Eye (tissue), 1 donor: Measurements from ENCODE around the gene ZNF227.
A peak's percentile ranks its signal among the peaks of the same experiment; 100 is the strongest.
"Not testable (repeated sequence)": the region's sequence is repeated elsewhere in the genome, so short reads cannot be mapped to it uniquely, and the experiment has no call there.

Experiments used
- DNase-seq: peaks from one replicate; pipeline ENCODE4 v3.0.0-alpha.2; 2015

Gene ZNF227

DNA sequence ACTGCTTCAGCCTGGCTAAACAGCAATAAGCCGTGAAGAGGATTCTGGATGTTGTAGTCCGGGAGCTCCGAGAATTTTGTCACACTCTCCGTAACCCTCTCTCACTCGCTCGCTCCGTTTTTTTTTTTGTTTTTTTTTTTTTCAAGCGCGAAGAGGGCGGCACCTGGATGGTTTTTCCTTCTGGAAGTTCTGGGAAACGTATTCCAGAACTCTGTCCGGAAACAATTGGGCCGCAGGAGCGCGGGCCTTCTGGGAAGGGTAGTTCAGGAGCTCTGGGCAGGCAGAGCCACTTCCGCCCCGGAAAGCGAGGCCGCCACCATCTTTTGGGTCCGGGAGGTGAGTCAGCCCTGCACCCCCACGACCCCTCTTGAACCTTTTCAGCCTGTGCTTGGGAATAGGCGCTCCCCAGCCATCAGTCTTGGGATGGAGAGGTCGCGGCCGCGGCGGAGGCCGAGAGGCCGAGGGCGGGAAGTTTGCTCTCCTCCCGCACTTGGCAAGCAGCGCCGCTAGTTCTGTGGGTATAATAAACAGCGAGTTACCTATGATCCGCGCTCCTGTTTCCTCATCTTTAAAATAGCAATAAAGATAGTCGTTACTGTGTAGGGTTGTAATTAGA, at the start of gene ZNF227:
Gene ZNF227 (plus strand): TSS at position 283 of the 616 bp plus-strand sequence. CDS start 5,261 bp downstream, outside the sequence.
- peak; percentile 97 for DNase-seq

DNA sequence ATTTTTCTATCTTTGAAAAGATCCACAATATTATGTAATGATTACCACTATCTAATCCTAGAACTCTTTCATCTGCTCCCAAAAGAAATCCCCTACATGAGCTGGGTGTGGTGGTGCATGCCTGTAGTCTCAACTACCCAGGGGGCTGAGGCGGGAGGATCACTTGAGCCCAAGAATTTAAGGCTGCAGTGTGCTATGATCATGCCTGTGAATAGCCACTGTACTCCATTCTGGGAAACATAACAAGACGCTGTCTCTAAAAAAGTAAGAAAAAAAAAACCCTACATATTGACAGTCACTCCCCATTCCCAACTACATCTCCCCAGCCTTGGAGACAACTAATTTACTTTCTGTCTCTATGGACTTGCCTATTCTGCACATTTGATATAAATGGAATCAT, 48.5 kb upstream of the ZNF227 start:
- no peak for DNase-seq

DNA sequence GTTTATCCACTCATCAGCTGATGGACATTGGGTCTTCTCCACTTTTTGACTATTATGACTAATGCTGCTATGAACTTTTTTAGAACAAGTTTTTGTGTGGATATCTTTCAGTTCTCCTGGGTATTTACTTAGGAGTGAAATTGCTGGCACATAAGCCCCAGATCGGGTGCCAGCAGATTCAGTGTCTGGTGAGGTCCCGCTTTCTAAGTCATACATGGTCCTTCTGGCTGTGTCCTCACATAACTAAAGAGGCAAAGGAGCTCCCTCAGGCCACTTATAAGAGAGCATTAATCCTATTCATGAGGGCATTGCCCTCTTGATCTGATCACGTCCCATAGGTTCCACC, 48.0 kb upstream of the ZNF227 start:
- no peak for DNase-seq

DNA sequence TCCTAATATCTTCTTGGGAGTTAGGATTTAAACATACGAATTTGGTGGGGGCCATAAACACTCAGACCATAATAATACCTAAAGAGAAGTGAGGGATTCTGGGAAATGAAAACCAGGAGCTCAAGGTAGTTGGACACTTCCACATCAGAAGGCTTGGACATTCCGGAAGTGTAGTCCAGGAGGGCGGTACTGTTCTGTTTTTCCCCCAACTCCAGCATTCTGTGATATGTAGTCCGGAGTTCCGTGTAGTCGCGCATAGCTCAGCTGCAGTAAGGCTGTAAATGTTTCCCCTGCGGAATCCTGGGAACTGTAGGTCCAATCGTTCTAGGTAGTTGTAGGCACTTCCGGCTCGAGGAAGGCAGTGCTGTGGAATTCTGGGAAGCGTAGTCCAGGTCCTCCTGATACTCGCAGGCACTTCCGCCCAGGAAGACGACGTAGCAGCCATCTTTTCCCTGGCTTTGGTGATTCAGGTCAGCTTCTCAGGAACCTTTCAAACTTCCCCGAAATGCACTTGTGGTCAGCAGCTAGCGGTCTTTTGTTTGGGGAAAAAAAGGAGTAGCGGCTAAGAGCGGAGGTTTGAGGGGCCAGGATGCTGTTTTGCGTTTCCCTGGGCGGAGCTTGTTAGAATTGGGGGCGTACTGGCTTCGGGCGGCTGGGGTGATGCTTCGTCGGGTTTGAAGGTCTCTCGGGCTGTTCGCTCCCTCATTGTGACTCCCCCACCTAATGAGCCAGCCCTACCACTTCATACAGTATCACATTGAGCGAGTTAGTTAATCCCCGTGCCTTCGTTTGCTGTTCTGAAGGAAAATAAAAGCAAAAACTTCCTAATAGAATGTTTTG, 47.4 kb upstream of the ZNF227 start, which contains the start of gene ZNF226:
Gene ZNF226 (plus strand): TSS at position 428 of the 840 bp plus-strand sequence. CDS start 4,981 bp downstream, outside the sequence.
- peak; percentile 98 for DNase-seq

DNA sequence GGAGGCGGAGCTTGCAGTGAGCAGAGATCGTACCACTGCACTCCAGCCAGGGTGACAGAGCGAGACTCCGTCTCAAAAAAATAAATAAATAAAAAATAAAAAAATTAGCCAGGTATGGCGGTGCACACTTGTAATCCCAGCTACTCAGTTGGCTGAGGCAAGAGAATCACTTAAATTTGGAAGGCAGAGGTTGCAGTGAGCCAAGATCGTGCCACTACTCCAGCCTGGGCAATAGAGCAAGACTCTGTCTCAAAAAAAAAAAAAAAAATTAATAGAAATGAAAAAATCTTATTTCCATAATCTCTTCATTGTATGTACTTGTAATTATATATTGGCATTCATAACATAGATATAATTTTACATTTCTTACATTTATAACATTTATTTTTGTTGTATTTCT, 41.7 kb upstream of the ZNF227 start:
- not testable (repeated sequence) for DNase-seq

DNA sequence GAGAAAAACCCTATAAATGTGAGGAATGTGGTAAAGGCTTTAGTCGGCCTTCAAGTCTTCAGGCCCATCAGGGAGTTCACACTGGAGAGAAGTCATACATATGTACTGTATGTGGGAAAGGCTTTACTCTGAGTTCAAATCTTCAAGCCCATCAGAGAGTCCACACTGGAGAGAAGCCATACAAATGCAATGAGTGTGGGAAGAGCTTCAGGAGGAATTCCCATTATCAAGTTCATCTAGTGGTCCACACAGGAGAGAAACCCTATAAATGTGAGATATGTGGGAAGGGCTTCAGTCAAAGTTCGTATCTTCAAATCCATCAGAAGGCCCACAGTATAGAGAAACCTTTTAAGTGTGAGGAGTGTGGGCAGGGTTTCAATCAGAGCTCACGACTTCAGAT, 35.7 kb upstream of the ZNF227 start:
- no peak for DNase-seq

DNA sequence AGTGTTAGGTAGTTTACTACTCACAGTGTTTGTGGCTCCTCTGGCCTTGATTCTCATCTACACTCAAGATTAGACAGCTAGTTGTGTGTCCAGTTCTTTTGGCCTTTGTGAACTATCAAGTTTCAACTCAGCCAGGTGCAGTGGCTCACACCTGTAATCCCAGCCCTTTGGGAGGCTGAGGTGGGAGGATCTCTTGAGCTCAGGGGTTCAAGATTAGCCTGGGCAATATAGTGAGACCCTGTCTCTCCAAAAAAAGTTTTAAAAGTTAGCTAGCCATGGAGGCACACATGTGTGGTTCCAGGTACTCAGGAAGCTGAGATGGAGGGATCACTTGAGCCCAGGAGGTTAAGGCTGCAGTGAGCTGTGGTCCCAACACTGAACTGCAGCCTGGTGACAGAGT, 31.4 kb upstream of the ZNF227 start:
- DNase-seq, result no peak

DNA sequence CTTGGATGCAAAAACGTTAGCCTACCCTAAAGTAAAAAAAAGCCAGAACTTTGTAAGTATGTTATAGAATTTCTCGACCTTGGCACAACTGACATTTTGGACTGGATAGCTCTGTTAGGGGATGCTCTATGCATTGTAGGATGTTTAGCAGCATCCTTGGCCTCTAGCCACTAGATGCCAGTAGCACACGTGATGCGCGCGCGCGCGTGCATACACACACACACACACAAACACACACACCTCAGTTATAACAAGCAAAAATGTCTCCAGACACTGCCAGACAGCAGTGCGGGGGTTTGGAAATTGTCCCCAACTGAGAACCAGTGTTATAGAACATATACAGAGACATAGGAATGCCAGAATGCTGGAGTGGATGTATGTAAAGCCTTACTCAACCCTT, 30.2 kb upstream of the ZNF227 start:
- no peak for DNase-seq

DNA sequence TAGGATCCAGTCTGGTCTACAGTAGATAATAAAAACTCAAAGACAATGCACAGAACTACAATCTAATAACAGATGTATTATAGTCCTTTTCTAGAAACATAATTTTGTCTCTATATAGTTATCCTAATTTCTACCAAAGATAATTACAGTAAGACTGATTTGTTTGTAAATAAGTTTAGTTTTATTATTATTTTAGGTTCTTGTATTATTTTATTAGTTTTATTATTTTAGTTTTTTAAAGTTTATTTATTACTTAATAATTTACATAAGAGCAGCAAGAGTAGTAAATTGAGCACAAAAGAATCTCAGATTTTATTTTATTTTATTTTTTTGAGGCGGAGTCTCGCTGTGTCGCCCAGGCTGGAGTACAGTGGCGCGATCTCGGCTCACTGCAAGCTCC, 22.3 kb upstream of the ZNF227 start:
- no peak for DNase-seq

DNA sequence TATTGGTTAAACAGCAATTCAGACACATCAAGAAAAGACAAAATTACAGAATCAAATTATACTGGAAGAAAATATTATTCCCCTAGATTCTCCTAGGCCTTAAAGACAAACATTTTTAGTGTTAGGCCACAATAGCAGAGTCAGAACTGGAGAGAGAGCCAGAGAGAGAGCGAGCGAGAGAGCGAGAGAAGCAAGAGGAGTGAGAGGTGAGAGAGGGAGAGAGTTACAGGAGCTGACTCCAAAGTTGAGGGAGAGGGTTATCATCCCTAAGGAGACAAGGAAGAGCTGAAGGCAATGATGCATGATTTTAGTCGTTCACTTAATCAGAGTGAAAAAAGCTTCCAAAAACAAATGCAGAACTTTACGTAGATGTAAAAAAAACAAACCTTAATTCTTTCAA, 20.2 kb upstream of the ZNF227 start:
- no peak for DNase-seq

DNA sequence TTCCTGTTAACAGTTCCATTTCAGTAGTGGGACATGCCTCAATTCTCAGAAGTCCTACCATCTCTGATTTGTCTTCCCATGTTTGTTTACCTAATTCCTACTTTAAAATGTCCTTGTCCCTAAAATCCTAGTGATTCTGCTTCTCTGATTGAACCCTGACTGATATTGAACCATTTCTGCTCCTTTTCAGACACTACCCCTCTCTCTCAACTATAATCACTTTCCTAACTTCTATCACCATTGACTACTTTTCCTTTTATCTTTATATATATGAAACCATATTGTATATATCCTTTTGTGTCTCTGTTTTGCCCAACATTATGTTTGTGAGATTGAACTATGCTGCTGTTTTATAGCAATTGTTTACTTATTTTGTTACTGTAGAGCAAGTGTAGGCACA, 15.6 kb upstream of the ZNF227 start:
- DNase-seq, result no peak

DNA sequence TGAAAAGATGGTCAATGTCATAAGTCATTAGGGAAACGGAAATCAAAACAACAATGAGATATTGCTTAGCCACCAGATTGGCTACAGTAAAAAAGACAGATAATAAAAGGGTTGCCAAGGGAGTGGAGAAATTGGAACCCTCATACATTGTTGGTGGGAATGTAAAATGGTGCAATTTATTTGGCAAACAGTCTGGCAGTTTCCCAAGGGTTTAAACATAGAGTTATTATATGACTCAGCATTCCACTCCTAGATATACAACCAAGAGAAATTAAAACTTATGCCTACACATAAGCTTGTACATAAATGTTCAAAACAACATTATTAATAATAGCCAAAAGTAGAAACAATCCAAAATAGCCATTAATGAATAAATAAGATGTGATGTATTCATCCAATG, 9.9 kb upstream of the ZNF227 start:
- DNase-seq, result no peak

DNA sequence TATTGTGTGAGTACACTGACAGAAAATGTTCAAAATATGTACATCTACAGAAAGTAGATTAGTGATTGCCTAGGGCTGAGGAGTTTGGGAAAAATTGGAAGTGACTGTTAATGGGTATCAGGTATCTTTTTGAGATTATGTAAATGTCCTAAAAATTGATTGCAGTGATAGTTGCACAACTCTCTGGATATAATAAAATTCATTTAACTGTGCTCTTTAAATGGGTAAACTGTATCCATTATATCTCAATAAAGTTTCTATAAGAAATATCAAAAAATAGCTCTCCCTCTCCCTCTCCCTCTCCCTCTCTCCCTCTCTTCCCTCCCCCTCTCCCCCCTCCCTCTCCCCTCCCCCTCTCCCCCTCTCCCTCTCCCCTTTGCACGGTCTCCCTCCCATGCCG, 9.4 kb upstream of the ZNF227 start:
- DNase-seq, result no peak

DNA sequence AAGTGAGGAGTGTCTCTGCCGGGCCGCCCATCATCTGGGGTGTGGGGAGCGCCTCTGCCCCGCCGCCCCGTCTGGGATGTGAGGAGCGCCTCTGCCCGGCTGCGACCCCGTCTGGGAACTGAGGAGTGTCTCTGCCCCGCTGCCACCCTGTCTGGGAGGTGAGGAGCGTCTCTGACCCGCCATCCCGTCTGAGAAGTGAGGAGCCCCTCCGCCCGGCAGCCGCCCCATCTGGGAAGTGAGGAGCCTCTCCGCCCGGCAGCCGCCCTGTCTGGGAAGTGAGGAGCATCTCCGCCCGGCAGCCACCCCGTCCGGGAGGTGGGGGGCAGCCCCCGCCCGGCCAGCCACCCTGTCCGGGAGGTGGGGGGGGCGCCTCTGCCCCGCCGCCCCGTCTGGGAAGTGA, 8.5 kb upstream of the ZNF227 start:
- not testable (repeated sequence) for DNase-seq

DNA sequence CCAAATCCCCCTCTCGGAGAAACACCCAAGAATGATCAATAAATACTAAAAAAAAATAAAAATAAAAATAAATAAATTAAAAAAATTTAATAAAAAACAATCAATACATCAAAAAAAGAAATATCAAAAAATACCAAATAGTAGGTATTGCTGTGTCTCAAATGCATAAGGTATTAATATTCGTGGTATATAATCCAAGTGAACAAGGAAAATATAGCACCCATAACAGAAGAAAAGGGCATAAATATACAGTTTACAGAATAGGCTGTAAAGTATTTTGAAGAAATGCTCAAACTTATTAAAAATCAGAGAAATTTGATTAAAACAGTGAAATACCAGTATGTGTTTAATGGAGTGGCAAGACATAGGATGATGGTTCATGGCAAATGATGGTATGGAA, 7.6 kb upstream of the ZNF227 start:
- DNase-seq, result no peak

DNA sequence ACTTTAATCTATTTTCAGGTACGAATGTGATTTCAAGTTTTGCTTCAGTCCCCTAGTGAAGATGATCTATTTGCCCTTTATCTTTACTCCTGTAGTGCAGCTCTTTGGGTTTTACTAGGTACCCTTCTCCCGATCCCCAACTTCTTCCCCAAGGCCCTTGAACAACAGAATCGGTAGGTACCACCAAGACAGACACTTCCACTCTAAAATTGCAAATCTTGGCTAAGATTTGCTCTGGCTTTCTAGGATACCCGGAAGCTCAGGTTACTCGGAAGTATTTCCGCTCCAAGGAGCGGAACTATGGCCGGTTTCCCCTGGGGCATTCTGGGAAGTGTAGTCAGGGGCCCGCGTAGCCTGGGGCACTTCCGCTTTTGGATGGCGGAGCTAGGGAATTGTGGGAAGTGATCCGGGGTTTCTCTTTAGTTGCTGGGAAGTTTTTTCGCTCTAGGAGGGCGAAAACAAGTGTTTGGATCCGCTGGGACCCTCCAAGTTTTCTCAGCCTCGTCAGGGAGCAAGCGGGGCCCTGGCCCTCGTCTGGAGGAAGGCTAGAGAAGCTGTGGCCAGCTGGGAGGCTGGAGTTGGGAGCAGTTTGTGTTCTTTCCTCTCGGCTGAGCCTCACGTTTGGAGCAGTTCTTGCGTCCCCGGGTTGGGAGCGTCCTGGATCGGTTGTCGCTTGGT, 5.1 kb upstream of the ZNF227 start:
- DNase-seq, result peak; percentile 98

DNA sequence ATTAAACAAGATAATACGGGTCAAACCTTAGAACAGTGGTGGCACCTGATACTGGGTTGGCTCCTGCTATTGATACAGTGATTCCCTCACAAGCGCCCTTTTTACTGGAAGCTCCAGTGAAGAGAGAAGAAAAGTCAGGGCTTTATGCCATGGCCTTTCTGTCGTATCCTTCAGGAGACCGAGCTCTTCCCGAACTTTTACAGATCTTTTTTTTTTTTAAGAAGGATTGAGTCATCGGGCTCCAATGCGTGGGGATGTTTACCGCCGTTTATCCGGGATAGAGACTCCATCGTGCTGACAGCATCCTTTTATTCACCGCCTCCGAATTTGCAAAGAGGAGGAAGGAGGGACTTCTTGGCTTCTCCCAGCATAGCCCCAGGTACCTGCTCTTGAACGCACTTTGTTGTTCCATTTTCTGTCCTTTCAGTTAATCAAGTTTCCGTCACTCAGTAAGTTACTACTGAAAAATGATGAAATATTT, 574 bp downstream of the ZNF227 start:
- DNase-seq, result no peak

DNA sequence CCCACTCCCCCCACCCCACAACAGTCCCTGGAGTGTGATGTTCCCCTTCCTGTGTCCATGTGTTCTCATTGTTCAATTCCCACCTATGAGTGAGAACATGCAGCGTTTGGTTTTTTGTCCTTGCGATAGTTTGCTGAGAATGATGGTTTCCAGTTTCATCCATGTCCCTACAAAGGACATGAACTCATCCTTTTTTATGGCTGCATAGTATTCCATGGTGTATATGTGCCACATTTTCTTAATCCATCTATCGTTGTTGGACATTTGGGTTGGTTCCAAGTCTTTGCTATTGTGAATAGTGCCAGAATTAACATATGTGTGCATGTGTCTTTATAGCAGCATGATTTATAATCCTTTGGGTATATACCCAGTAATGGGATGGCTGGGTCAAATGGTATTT, 7.6 kb downstream of the ZNF227 start:
- not testable (repeated sequence) for DNase-seq

DNA sequence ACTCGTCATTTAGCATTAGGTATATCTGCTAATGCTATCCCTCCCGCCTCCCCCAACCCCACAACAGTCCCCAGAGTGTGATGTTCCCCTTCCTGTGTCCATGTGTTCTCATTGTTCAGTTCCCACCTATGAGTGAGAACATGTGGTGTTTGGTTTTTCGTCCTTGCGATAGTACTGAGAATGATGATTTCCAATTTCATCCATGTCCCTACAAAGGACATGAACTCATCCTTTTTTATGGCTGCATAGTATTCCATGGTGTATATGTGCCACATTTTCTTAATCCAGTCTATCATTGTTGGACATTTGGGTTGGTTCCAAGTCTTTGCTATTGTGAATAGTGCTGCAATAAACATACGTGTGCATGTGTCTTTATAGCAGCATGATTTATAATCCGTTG, 8.4 kb downstream of the ZNF227 start:
- DNase-seq, result not testable (repeated sequence)

DNA sequence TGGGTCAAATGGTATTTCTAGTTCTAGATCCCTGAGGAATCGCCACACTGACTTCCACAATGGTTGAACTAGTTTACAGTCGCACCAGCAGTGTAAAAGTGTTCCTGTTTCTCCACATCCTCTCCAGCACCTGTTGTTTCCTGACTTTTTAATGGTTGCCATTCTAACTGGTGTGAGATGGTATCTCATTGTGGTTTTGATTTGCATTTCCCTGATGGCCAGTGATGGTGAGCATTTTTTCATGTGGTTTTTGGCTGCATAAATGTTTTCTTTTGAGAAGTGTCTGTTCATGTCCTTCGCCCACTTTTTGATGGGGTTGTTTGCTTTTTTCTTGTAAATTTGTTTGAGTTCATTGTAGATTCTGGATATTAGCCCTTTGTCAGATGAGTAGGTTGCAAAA, 9.0 kb downstream of the ZNF227 start:
- not testable (repeated sequence) for DNase-seq

DNA sequence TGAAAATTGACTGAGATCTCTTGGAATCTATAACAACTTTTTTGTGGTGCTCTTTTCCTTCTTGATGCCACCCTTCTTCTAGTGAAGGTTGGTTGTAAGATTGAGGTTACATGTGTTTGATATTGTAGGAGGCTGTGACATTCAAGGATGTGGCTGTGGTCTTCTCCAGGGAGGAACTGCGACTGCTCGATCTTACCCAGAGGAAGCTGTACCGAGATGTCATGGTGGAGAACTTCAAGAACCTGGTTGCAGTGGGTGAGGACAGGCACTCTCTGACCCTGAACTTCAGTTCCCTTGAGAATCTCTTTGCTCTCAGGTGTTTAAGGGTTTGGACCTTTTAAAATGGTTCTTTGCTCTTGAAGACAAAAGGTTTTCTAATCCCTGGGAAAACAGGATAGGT, 16.0 kb downstream of the ZNF227 start:
- DNase-seq, result no peak

DNA sequence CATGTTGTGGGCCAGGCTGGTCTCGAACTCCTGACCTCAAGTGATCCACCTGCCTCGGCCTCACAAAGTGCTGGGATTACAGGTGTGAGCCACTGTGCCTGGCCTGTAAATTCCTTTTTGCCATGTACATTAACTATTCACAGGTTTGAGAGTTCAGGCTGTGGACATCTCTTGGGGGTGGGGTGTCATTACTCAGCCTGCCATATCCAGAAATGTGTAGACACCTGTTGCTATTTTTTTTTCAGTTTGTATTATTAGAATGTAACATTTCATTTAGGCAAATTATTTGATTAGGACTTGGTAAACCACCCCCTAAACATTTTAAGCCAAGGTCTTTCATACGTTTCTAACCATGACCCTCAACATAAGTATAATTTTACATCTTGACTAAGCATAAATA, 20.5 kb downstream of the ZNF227 start:
- DNase-seq, result no peak

DNA sequence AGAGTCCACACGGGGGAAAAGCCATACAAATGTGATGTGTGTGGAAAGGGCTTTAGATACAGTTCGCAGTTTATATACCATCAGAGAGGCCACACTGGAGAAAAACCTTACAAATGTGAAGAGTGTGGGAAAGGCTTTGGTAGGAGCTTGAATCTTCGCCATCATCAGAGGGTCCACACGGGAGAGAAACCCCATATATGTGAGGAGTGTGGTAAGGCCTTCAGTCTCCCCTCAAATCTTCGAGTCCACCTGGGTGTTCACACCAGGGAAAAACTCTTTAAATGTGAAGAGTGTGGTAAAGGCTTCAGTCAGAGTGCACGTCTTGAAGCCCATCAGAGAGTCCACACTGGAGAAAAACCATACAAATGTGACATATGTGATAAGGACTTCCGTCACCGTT, 24.1 kb downstream of the ZNF227 start:
- no peak for DNase-seq

DNA sequence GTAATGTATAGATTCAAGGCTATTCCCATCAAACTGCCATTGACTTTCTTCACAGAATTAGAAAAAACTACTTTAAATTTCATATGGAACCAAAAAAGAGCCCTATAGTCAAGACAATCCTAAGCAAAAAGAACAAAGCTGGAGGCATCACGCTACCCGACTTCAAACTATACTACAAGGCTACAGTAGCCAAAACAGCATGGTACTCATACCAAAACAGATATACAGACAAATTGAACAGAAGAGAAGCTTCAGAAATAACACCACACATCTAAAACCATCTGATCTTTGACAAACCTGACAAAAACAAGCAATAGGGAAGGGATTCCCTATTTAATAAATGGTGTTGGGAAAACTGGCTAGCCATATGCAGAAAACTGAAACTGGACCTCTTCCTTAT, 40.0 kb downstream of the ZNF227 start:
- not testable (repeated sequence) for DNase-seq
